GM21529 (cell line): ENCODE results near the gene CABLES1.
"Not testable (repeated sequence)": the region's sequence is repeated elsewhere in the genome, so short reads cannot be mapped to it uniquely, and the experiment has no call there.

Source experiments
- ATAC-seq: cut with Tn5 transposase; IDR thresholded peaks from one replicate; pipeline ENCODE4 v1.9.1; 2021; ENCODE audit not compliant: unreplicated experiment

The CABLES1 gene

GRCh38 chr18:23141104-23141999 lies 6.1 kb downstream of the CABLES1 start:
- no peak for ATAC-seq

DNA sequence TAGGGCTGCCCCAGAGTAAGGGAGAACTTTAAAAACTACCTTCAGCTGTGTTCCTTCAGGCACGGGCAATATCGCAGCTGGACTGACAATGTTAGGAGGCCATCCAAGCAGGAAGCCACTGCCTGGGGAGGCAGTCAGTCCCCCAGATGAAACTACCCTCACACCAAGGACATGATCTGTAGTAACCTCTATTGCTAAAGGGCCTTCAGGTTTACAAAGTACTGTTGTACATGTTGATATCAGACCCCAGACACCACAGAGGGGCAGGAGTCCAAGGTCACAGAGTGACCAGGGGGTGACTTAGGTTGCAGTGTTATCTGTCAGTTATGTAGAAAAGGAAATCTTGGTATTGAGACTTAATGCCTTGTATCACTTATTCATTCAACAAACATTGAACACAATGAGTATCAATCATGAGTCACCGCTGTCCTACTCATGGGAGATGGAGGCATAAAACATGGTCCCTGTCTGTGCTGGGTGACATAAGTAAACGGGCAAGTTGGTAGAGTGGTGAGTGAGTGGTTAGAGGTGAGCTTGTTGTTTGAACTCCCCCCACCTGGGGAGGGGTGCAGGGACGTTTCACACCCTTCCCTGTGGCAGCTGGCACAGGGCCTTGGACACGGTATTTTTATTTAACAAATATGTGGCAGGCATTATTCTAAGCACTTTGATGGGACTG lies 7.1 kb downstream of the CABLES1 start:
- ATAC-seq = no peak

DNA sequence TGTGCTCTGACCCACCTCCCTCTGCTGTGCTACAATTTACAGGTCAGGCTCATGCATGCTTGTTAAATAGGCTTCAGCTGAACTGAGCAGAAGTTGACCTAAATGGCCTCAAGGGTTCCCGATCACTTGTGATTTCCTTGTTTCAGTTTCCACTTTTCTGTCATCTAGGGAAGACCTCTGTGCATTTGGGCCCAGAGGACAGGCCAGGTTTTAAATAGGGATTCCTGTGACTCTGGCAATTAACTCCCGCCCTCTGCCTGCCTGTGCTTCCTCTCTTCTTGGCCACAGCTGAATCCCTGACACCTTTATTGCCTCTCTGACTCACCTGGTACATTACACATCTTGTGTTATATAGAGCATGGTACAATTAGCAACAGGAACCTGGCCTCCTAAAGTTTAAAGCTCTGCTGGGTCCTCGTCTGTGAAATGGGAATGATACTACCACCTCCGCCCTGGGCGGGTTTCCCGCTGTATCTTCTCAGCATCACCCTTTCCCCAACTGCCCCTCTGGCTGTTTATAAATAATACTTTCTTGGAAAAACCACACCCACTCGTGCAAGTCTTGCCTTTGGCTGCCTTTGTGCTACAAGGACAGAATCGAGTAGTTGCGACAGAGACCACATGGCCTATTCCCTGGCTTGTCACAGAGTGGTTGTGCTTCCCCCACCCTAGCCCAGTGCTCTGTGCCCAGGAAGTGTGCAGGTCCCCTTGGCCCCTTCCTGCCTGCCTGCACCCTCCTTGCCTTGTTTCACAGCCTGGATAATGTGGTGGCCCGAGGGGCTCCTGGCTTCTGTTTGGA lies 7.9 kb downstream of the CABLES1 start:
- ATAC-seq = no peak

GRCh38 chr18:23143815-23144261 lies 8.6 kb downstream of the CABLES1 start:
- ATAC-seq = no peak

GRCh38 chr18:23144640-23145039 lies 9.4 kb downstream of the CABLES1 start:
- no peak for ATAC-seq

- ATAC-seq = no peak
Observed at GRCh38 chr18:23145621-23146020, 10.3 kb downstream of the CABLES1 start.

DNA sequence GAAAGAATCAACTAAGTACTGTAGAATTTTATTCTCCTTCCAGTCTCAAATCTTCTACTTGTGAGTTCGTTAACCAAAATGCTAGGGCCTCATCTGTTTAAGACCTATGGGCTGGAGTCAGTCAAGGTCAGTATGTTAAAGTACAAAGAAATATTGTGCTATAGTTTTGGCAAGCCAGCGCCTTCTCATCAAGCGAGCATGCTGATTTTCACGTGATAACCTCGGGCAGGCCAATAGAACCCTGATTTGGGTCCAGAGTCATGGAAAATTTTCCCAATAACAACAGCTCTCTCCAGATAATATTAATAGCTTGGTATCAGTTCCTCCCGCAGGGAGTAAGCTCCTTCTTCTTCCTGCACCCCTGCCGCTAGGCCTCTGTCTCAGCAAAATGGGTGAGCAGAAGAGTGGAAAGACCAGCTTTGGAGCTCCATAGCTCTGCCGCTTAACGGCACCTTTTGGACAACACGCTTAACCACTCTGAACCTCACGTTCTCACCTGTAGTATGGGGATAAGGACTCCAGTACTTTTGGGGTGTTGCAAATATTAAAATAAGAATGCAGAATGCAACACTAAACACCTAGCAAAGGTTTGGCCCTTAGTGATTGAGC lies 11.7 kb downstream of the CABLES1 start:
- ATAC-seq = no peak

GRCh38 chr18:23148382-23148781 lies 13.1 kb downstream of the CABLES1 start:
- ATAC-seq = no peak

- no peak for ATAC-seq
Observed at GRCh38 chr18:23149570-23149969, 14.3 kb downstream of the CABLES1 start.

GRCh38 chr18:23151414-23152099 lies 16.3 kb downstream of the CABLES1 start:
- ATAC-seq = no peak

DNA sequence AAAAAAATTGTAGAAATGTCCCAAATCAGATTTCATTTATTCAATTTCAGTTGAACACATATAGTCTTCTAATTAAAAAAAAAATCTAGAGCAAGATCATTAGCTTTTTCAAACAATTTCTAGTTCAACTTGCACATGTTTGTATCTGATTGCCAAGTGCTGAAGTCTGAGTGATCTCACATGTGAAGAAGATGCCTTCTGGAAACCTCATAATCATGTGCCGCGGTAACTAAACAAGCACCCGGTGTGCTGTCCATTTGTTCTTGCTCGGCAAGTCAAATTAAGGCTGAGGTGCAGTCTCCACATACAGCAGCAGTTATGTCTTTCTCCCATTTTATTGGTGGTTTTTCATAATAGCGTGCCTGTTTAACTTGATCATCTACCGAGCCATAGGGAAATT lies 18.7 kb downstream of the CABLES1 start:
- ATAC-seq = no peak

- ATAC-seq = no peak
Observed at GRCh38 chr18:23154823-23155500, 19.7 kb downstream of the CABLES1 start.

DNA sequence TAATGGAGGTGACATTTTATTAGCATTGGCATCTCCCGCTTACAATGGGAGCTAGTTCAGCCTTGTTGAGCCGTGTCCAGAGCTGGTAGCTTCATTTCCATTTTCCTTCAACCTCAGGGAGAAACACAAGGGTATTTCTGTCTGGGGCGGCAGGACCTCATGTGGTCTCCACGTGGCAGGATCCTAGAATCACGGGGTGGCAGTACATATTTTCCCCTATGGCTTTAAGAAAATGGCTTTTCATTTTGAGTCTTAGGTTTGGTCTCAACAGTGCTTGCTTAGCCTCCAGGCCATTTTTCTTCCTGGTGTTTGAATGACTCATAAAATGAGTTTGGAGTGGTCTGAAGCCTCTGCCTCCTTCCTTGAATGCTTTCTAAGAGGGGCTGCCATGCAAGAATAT lies 20.3 kb downstream of the CABLES1 start:
- ATAC-seq = no peak

- no peak for ATAC-seq
Observed at GRCh38 chr18:23156134-23156533, 20.8 kb downstream of the CABLES1 start.

- ATAC-seq = no peak
Observed at GRCh38 chr18:23158058-23158457, 22.8 kb downstream of the CABLES1 start.

DNA sequence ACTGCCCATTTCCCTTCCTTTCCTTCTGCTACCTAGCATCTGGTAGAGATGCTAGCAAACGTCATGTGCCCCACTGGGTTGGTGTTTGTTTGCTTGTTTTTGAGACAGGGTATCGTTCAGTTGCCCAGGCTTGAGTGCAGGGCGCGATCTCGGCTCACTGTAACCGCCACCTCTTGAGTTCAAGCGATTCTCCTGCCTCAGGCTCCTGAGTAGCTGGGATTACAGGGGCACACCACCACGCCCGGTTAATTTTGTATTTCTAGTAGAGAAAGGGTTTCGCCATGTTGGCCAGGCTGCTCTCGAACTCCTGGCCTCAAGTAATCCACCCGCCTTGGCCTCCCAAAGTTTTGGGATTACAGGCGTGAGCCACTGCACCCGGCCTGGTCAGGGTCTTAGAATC lies 23.6 kb downstream of the CABLES1 start:
- ATAC-seq = not testable (repeated sequence)

DNA sequence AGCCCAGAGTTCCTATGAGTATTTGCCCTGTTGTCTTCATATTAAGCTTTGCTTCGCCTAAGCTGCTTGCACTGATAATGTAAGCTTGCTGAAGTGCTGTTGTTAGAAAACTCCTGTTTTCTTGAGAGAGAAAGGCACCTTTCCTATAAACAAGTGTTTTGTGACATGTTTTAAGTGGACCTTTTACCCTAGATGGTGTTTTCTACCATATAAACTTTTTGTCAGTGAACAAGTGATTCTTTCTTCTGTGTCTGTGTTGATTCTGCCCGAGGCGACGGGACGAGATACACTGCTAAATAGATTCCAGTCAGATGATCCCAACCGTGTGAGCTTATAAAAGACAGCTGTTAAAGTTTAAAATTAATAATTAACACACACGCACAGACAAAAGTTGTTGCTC lies 24.1 kb downstream of the CABLES1 start:
- no peak for ATAC-seq

DNA sequence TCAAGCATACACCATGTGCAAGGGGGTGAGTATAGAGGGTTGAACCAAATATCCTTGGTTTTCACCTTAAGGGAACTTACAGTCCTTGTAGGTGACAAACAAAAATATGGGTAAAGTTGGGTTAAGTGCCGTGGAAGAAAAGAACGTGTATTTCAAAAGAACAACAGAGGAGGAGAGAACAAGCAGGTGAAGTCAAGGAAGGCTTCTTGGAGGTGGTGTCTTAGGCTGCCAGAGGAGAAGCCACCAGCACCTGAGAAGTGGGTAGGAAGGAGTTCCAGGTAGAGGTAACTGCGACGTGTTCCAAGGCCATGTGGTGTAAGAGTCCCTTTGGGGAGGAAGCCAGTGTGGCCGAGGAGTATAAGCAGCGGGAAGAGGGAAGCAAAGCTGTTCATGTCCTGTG lies 27.2 kb downstream of the CABLES1 start:
- no peak for ATAC-seq

DNA sequence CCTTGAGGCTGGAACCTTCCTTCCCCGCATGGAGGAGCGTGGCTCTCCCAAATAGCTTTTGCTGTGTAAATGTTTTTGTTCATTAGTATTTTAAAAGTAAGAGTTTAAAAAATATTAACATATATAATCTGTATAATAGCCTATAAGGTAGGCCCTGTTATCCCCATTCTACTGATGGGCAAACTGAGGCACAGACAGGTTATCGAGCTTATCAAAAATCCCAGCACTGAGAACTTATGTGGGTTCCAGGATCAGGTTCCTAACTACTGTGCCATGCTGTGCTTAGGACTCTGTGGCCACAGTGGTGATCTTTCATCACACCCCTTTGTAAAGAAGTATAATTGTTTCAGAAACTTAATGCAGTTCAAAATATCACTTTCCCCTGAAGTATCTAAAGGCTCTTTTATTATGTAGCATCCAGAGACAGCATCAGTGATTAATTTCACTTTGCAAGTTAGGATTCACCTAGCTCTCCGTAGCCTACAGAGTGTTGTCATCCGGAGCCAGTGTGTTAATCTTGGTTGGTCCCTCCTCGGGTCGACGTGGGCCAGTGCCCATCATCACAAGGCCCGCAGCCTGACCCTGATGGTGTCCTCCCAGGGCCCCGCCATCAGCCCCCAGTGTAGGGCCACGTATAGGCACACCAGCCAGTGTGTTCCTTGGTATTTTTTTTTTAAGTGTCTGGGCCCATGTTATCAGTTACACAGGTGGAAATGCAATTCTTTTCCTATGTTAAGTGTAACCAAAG lies 28.7 kb downstream of the CABLES1 start:
- no peak for ATAC-seq
